NCI-H1436 (cell line): ENCODE results near the gene CLSTN2.

ENCODE experiments used
- DNase-seq: peaks from one replicate; lab custom pipeline; 2025; lab: John Stamatoyannopoulos, UW

Gene CLSTN2

DNA sequence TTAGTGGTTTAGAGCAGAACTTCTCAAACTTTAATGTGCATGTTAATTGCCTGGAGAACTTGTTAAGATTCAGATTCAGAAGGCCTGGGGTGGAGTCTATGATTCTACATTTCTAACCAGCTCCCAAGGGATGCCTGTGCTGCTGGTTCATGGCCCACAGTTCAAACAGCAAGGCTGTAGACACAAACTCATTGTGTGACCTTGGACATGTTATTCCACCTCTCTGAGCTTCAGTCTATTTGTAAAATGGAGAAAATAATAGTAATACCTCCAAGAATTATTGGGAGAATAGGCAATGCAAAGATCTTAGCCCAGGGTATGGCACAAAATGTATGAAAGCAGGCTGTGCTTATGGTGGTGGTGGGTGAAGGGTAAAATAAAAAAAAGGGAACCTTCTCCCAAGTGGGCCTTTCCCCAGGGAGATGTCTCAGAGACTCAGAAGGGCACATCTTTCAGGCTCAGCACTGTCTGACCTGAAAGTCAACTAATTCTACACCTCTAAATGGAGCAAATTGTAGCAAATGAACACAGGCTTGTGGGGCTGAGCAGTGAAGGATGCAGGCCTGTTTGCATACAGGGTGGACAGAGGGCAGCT, 566.9 kb downstream of the CLSTN2 start:
- DNase-seq: no peak

DNA sequence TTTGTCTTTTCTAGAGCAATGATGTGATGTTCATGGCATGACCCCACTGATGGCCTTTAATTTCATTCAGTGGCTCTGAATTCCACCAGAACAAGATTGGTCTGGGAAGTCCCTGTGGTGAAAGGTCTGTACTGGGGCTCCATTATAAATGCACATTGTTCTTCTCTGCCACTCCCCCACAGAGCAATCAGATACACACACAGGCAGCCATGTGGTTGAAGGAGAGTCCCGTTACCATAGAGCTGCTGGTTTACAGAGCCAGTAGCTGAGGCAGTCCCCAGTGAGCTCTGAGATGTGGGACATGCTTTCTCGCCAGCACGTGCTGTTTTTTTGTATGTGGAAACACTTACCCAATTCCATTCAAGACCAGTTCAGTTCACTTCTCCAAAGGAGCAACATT, 570.2 kb downstream of the CLSTN2 start:
- DNase-seq: no peak

DNA sequence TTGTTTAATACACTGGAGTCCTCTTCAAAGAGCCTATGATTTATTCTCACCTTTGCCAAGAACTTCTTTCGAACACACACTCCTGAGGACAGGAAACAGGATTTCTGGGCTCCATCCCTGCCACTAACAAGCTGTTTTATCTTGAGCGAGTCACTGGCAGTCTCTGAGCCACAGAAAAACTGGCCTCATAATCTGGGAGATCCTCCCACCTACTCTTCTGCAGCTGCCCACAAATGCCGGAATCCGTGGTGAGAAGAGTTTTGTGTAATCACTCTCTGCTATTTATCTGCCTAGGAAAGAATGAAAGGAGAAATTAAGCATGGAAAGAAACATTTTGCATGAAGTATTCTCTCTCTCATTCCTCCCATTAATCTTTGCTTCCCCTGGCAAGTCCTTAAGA, 570.9 kb downstream of the CLSTN2 start:
- no peak for DNase-seq

DNA sequence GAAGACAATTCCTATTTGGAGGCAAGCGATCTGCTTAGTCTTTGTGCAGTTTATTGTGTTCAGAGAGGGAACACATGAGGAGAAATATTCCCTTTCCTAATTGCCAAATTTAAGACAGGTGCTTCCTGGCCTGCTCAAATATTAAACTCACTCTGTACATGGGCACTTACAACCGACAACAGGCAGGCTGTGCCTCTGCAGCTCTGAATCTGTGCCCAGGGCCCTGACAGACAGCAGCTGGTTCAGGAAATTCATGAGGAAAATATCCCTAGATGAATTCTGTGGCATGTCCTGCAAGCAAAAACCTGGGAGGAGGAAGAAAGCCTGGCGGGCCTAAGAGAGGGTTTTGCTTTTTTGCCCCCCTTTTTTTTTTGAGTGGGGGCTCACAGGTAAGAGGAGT, 573.6 kb downstream of the CLSTN2 start:
- no peak for DNase-seq

DNA sequence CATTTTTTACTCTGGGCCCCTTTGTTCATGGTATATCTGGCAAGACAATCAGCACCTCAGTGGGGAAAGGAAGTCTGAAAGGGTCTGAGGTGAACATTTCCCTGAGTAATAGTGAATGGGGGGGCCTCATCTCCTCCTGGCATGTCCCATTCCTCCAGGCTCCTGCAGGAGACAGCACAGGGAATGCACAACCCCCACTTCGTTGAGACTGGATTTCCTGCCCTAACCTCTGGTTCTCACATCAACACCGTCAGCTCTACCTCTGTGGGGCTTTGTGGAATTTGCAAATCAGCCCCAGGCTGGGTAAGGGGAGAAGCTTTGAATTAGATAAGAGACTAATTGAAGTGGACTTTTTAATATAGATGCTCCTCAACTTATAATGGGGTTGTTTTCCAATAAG, 574.5 kb downstream of the CLSTN2 start:
- no peak for DNase-seq

DNA sequence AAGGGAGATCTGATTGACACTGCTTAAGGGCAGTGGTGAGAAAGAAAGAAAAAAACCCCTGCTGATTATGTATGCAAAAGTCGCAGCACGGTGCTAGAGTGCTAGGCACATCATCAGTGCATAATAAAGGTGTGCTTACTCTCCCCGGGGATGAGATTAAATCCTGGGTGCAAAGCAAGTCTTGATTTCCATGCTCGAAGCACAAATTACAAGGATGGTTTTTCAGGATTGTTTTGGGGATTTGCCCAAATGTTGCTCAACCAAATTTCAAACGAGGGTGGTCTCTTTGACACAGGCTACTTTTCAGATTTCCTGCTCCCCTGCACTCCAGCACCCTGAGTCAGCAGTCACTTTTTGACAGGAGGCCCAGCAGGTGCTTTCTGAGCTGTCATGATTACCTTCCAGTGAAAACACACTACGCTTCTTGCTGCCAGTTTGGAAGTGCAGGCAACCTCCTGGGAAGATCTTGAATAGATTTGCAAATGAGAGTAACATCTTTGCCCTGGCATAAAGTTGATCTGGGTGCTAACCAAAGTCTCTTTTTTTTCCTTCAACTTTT, 575.4 kb downstream of the CLSTN2 start:
- DNase-seq: no peak

DNA sequence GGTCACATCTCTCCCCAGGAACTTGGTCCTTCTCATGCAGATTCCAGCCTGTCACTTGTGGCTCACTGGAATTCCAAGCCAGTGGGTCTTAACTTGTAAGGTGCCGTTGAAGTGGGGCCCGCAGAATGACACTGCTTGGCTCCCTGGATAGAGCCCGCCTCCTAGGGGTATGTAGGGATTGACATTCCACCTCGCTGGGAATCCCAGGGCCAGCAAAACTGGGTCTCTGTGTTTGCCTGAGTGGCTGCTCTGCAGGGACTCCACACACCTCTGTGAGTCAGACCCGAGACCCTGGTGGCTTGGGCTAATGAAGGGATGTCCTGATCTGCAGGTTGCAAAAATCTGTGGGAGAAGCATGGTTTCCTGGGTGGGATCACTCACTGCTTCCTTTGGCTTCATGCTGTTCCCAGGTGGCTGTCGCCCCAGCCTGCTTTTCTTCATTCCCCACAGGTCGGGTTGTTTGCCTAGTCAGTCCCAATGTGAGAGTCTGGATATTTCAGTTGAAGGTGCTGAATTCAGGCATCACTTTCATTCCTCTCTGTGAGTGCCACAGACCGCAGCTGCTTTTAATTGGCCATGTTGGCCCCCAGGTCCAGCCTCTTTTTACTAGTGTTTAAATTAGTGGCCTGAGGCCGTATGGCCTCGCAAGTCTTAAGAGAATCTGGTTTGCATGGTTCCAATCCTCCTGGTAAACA, 586.9 kb downstream of the CLSTN2 start:
- no peak for DNase-seq

DNA sequence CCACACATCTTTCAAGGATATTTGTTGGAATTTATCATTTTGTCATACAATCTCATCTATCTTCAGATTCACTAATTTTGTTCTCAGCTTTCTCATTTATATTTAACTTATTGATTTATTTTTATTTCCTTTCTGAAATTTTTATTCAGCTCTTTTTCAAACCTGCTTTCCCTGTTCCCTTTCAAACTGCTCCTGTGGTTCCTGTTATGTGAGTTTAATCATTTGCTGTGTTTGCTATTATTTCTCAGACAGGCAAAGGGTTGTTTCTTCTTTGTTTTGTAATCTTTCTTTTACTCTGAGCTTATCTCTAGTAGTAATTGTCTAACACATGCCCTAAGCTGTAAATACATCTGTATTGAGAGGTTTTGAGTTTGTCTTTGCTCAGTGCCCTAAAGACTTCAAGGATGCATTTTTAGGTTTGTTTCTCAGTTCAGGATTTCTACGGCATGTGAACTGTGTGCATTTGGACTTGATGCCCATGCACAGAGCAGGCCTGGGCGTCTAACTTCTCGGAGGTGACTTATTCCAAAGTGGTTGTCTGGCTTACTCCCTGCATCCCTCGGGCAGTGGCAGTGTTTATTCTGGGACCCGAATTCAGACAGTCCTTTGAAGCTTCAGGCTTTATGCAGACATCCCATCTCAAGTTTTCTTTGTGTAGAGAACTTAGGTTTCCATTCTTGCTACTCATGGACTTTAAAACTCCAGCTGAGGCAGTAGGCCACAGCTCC, 587.8 kb downstream of the CLSTN2 start:
- DNase-seq: no peak

DNA sequence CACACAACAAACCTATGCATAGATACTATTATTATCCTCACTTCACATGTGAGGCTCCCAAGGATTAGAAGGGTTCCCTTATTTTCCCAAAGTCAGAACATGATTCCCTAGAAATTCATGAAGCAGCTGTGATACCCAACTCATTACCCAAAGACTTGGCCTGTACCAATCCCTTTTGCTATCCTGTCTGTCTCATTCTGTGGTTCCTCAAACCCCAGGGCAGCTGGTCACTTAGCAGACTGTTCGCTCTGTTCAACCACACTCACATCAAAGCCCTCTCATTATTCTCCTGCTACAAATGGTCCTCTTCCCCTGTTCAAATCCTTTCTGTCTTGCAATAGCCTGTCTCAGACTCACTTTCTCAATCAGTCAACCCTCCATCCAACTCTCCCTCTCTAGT, 588.6 kb downstream of the CLSTN2 start:
- DNase-seq: no peak

DNA sequence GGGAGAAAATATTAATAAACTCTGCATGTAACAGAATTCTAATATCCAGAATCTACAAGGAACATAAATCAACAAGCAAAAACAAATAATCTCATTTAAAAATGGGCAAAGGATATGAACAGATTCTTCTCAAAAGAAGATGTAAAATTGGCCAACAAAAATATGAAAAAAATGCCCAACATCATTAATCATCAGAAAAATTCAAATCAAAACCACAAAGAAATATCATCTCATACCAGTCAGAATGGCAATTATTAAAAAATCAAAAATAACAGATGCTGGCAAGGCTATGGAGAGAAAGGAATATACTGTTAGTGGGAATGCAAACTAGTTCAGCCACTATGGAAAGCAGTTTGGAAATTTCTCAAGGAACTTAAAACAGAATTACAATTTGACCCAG, 592.2 kb downstream of the CLSTN2 start:
- DNase-seq: no peak

DNA sequence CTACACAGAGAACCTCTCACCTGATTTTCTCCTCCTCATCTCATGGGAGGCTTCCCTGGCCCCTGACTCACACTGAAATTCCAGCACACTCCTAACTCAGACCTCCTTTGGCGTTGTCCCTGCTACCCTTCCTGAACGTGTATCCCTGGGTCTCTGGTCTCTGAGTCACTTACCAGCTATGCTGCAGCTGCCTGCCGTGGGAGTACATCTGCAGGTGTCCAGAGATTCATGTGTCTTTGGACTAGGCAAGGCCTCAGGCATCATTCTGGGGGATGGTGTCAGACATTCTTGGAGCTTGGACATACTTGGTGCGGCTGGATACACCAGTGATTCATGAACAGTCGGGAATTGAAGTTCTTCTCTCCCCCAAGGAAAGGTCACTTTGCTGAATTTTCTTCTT, 594.1 kb downstream of the CLSTN2 start:
- DNase-seq: no peak

DNA sequence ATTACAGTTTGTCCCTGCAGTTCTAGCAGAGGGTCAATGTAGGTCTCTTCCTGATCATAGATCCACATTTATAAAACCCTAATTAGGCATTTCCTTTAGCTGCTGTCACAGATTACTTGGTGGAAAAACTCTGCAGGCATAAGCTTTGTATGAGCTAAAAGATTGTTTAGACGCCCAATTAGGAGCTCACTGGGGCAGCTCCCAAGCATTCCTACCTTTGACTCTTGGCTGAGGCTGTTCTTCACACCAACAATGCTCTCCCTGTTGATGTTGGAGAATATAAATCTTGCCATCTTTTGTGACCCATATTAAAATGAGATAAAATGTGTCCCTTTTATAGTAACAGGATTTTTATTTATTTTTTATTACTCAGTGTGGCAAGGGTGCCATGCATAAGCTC, 594.6 kb downstream of the CLSTN2 start:
- no peak for DNase-seq

DNA sequence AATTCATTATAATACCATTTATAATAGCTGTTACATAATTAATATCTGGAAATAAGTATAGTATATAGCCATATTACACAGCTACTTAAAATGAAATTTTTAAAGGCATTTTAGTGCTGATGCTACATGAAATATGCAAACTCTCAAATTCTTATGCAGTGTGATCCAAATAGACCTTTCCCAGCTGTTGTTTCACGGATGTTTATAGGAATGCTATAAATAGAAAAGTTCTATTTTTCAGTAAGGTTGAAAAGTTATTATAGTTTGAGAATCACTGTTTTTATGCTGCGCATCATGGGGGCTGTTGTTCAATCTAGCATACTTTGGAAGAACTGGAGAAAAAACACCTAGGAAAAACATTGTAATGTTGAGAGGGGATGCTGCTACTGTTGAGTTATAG, 595.1 kb downstream of the CLSTN2 start:
- DNase-seq: no peak

DNA sequence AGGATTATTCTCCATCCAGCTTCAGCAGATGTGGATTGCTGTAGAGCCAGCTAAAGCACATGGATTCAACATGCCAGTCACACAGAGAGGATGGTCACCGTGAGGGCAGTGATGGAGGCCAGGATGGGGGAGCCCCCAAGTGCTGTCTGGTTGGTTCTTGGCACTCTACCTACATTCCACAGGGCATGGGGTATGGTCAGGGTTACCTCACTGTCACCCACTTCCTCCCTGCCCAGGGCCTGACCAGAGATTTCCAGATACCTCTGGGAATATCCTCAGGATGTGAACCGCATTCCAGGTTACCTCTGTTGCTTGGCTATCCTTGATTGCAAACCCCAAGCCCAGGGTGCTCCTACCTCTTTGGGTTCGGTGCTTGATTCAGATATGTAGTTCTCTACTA, 595.6 kb downstream of the CLSTN2 start:
- DNase-seq: no peak

DNA sequence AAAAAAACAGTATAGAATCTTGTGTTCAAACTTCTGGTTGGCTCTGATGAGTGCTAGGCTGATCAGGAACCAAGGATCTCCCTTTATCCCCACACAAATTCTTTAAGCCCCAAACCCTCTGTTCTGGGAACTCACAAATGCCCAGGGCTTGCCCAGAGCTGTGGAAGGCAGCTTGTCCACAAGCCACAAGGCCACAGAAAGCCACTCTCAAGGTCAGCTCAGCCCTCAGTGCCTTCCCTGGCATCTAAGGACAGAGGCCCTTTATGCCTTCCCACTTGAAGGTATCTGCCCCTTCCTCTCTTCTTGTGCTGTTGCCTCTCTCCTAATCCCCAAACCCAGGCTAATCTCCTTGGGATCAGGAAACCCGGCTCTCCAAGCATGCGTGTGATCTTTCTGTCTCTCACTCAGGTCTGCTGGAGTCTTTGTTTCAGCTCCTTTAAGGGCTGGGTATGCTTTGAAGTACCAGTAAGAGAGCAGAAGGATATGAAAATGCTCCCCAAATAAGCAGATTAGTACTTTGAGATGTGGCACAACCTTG, 597.9 kb downstream of the CLSTN2 start:
- no peak for DNase-seq

DNA sequence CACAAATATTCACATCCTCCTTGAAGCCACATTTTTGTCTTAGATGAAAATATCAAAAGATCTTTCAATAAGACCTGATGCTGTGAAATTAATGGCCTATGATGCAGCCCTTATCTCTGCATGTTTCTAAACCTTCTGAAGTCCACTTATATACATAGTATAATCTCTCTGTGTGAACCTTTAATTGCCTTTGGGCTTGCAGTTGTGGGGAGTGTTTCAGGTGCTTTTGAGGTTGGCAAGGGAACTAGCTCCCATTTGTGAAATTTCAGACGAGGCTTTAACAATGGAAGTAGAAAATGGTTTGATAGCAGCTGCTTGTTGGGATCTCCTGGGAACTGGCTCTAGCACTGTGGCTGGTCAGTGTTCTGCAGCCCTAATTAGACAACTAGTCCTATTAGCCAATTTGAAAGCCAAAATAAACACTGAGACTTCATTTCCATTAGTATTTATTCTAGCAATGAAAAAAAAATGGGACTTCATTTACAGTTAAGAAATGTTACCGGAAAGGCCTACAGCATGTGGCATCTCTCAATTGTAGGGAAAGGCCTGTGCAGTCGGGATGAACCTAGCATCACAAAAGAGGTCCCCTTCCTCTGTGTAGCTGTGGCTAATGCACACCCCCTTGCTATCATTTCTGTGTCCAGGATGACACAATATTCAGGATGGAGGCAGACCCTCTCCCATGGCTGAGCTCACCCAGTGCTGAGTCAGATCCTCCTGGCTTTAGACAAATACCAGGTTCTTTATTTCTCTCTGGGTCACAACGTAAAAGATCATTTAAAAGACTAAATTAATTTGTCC, 602.1 kb downstream of the CLSTN2 start:
- peak; percentile 86 for DNase-seq

DNA sequence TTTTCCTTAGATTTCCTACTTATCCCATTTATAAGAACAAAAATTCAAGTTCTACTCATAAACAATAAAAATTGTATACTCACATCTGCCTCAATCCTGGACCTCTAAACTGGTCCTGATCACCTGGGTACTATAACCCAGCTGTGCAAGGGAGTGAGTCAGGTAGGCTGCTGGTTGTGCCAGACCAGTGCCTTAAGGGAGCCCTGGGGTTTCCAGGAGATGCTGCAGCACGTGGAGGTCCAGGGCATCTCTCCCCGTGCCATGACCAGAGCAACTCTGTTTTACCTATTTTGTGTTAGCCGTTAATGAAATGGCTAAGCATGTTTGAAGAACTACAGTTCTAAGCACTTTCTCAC, 602.7 kb downstream of the CLSTN2 start:
- no peak for DNase-seq

DNA sequence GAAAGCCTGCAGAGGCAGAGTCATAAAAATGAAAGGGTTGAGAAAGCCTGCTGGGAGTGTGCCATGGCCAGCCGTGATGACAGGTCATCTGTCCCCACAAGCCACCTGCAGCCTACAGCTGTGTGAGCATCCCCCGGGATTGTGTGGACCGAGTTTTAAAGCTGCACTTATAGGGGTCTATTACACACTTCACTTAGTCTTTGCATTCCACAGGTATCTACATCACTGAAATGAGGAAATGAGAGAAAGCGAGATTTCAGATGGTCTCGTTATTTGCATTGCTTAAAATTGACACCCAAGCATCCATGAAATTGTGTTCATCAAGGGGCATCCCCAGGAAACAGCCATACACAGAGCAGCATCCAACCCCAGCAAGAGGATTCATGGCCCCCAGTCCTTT, 605.3 kb downstream of the CLSTN2 start:
- DNase-seq: no peak

DNA sequence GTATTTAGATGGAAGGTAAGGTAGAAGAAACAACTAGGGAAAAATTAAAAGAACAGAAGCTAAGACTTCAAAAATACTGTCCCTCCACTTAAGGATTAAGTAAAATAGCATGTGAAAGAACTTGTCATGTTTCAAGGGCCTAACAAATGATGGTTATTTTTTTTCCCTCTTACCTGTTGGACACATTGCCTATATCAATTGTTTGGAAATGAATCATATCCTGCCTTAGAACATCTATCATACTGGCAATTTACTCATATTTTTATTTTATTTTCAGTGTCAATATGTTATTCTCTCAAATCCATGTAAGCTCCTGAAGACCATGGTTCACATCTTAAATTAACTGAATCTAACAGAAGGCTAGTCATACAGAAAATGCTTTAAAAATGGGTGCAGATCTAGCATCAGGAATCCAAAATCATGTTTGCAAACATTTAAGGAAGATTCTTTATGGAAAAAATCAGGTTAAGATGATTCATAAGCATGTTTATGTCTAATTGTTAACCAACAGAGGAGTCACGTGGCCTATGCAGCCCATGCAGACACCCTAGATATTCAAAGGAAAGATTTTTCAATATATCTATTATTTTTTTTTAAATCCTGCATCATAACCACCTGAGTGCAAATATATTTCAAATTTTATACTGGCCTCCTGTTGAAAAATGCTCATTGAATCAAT, 607.1 kb downstream of the CLSTN2 start:
- DNase-seq: no peak

DNA sequence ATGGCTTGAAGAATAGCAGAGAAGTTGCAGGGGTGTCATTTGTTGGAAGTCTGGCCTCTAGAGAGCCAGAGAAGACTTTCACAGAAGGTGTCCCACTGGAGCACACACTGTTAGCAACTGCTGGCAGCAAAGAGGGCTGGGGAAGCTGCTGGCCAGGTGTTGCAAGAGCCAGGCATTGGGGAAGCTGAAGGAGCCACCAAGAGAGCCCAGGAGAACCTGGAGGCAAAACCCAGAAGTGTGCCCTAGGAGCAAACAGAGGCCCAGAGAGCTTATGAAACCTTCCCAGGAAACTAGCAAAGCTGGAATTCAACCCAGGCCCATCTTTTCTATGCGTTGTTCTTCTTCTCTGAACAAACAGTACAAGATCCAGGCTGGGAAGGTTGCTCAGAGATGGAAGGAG, 610.2 kb downstream of the CLSTN2 start:
- DNase-seq: no peak

DNA sequence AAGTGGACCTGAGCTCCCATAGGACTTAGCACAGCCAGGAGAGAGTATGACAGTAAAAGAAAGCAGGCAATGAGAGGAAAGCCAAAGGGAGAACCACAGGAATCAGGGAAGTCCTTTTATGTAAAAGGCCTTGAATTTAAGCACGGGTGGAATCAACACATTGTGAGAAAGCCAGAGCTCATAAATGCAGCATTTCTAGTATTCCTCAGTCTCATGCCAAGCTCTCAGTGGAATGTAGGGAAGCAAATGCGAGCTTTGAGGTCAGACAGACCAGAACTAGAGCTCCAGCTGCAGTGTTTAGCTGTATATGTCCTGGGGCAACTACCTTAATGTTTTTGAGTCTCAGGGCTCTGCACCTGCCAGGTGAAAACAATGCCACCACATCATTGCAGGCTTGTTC, 610.8 kb downstream of the CLSTN2 start:
- DNase-seq: no peak

DNA sequence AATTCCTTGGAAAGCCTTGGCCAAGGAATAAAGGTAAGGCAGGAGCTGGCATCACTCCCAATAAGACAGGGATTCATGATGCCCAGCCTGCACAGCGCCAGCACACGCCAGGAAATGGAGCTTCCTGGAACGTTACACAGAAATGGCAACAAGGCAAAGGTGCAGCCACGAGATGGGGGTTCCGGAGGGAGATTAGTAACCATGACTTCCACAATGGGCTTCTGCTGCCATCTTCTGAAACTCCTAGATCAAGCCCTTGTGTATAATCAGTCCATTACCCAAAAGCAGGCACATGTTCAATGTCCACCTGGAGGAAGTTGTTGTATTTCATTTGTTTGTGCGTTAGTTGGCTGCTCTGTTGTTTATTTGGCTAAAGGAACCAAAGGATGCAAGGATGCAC, 611.7 kb downstream of the CLSTN2 start:
- no peak for DNase-seq
